A549 (cell line): ENCODE data around the gene F5.

Experiments used
- MAZ ChIP-seq: fragments of 150-350 bp; IDR thresholded peaks from 2 replicates; pipeline ENCODE4 v1.6.1; 2014; ENCODE audit warnings: antibody characterized with exemption, low read depth, low read length, borderline replicate concordance
- TF ChIP-seq, protein P1 (sequence below): IDR thresholded peaks from 2 replicates; pipeline ENCODE4 v1.6.1; 2012
- TF ChIP-seq, protein P2 (sequence below): fragments of >200 bp; sonication (Bioruptor Twin); formaldehyde crosslinking; IDR thresholded peaks from 3 replicates; pipeline ENCODE4 v1.5.1; 2016

DNA sequence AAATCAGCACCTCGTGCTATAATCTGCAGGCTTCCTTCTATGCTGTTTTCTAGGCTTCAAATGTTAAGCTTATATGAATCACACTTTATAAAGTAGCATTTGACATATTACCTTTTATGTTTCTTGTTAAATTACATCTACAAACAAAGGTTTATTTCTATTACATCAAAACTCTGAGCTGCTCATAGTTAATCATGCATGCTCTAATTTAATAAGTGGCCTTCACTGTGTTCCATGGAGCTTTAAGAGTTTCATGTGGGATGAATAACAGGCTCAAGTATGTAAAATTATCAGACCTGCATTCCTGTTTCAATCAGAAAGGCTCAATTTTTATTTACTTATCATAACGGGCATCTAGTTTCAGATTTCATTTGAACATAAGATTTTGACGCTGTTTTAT is 113.5 kb downstream of the F5 start:
- TF ChIP-seq MAZ: no peak
- TF ChIP-seq, protein P1, sequence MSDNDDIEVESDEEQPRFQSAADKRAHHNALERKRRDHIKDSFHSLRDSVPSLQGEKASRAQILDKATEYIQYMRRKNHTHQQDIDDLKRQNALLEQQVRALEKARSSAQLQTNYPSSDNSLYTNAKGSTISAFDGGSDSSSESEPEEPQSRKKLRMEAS: no peak
- TF ChIP-seq, protein P2, sequence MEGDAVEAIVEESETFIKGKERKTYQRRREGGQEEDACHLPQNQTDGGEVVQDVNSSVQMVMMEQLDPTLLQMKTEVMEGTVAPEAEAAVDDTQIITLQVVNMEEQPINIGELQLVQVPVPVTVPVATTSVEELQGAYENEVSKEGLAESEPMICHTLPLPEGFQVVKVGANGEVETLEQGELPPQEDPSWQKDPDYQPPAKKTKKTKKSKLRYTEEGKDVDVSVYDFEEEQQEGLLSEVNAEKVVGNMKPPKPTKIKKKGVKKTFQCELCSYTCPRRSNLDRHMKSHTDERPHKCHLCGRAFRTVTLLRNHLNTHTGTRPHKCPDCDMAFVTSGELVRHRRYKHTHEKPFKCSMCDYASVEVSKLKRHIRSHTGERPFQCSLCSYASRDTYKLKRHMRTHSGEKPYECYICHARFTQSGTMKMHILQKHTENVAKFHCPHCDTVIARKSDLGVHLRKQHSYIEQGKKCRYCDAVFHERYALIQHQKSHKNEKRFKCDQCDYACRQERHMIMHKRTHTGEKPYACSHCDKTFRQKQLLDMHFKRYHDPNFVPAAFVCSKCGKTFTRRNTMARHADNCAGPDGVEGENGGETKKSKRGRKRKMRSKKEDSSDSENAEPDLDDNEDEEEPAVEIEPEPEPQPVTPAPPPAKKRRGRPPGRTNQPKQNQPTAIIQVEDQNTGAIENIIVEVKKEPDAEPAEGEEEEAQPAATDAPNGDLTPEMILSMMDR: no peak
